HepG2 (cell line): ENCODE measurements around the gene ATP13A3. TPM values are rescaled to one million over a fixed set of nuclear protein-coding genes. Genes with fewer than 3 reads are reported as not detected.

Experiments
- ATF7 ChIP-seq, 2 experiments: fragments of 450-650 bp in 1 of 2; sonication (generic) in 1 of 2; formaldehyde crosslinking in 1 of 2; IDR thresholded peaks; 2 replicates each; pipeline versions ENCODE4 v1.4.0 to v1.6.1; 2016 to 2020; ENCODE audit warnings: antibody characterized with exemption in 1 of 2, mild to moderate bottlenecking in 1 of 2, missing genetic modification reagents in 1 of 2
- BHLHE40 ChIP-seq: IDR thresholded peaks from 2 replicates; pipeline ENCODE4 v1.6.1; 2011; ENCODE audit warnings: low read length, improper control_type of control experiment
- ERF ChIP-seq: IDR thresholded peaks from 2 replicates; pipeline ENCODE4 v1.6.1; 2018; ENCODE audit warnings: missing biosample characterization, missing genetic modification reagents
- KAT8 ChIP-seq: IDR thresholded peaks from 2 replicates; pipeline ENCODE4 v1.6.1; 2016; ENCODE audit warnings: missing genetic modification reagents, missing compliant biosample characterization
- MEIS2 ChIP-seq: sonication (generic); formaldehyde crosslinking; IDR thresholded peaks from 2 replicates; pipeline ENCODE4 v1.9.0; 2021; ENCODE audit warnings: mild to moderate bottlenecking, missing genetic modification reagents
- MTA3 ChIP-seq: sonication (generic); formaldehyde crosslinking; IDR thresholded peaks from 2 replicates; pipeline ENCODE4 v1.4.0; 2020; ENCODE audit warnings: missing genetic modification reagents
- POLR2A ChIP-seq, 2 experiments: IDR thresholded peaks; 2 replicates each; pipeline ENCODE4 v1.6.1; 2011; ENCODE audit warnings: low read depth in 2 of 2, low read length in 2 of 2, mild to moderate bottlenecking in 1 of 2, moderate library complexity in 1 of 2; ENCODE audit not compliant: insufficient read depth in 1 of 2
- TAF1 ChIP-seq: sonication (generic); formaldehyde crosslinking; IDR thresholded peaks from 2 replicates; pipeline ENCODE4 v1.4.0; 2020; ENCODE audit warnings: missing genetic modification reagents
- TAF15 ChIP-seq: fragments of 200-400 bp; formaldehyde crosslinking; IDR thresholded peaks from one replicate; pipeline ENCODE4 v1.6.1; 2018; ENCODE audit warnings: mild to moderate bottlenecking, low read depth, low read length; ENCODE audit not compliant: poor library complexity, severe bottlenecking
- THAP11 ChIP-seq: IDR thresholded peaks from 2 replicates; pipeline ENCODE4 v1.6.1; 2016; ENCODE audit warnings: missing biosample characterization, missing genetic modification reagents
- ZFYVE20 ChIP-seq: sonication (generic); formaldehyde crosslinking; IDR thresholded peaks from 2 replicates; pipeline ENCODE4 v1.8.0; 2023; ENCODE audit warnings: low read depth, mild to moderate bottlenecking, moderate library complexity, missing genetic modification reagents, borderline replicate concordance
- ZNF10 ChIP-seq: sonication (generic); formaldehyde crosslinking; IDR thresholded peaks from 2 replicates; pipeline ENCODE4 v1.4.0; 2020; ENCODE audit warnings: mild to moderate bottlenecking, low read depth, missing genetic modification reagents, borderline replicate concordance
- ZNF33B ChIP-seq: sonication (generic); formaldehyde crosslinking; IDR thresholded peaks from 2 replicates; pipeline ENCODE4 v1.5.1; 2020; ENCODE audit warnings: mild to moderate bottlenecking, missing genetic modification reagents
- ZNF678 ChIP-seq: sonication (generic); formaldehyde crosslinking; IDR thresholded peaks from 2 replicates; pipeline ENCODE4 v1.4.0; 2020; ENCODE audit warnings: mild to moderate bottlenecking, missing genetic modification reagents
- ZNF83 ChIP-seq: sonication (generic); formaldehyde crosslinking; IDR thresholded peaks from 2 replicates; pipeline ENCODE4 v1.4.0; 2020; ENCODE audit warnings: missing genetic modification reagents, mild to moderate bottlenecking, borderline replicate concordance
- ZNF879 ChIP-seq: sonication (generic); formaldehyde crosslinking; IDR thresholded peaks from 2 replicates; pipeline ENCODE4 v1.8.1; 2023; ENCODE audit warnings: missing genetic modification reagents
- ZSCAN9 ChIP-seq: IDR thresholded peaks from 2 replicates; pipeline ENCODE4 v1.6.1; 2016; ENCODE audit warnings: borderline replicate concordance
- polyA plus RNA-seq, 8 experiments: library from polyadenylated mRNA; depleted of rRNA in 3 of 8; stranded (reverse) in 7 of 8; unstranded in 1 of 8; fragments of >200 nt; fragmentation: Illumina TruSeq in 4 of 8; extraction: Trizol in 4 of 8; gene quantifications; 2 replicates each; pipeline versions ENCODE4 v1.2.1 to v1.2.3, GENCODE V29; 2011 to 2016; ENCODE audit warnings: low read depth in 4 of 8, missing spikeins in 1 of 8, mixed read lengths in 1 of 8; ENCODE audit not compliant: insufficient read depth in 1 of 8
- total RNA-seq, 5 experiments: library from RNA; depleted of rRNA; stranded (reverse); fragments of >200 nt; fragmentation: Illumina TruSeq; extraction: Trizol; gene quantifications; 2 replicates each; pipeline ENCODE4 v1.2.3, GENCODE V29; 2016; ENCODE audit warnings: low read depth in 1 of 5
- TF ChIP-seq, protein P1 (sequence below): fragments of 450-650 bp; IDR thresholded peaks from 2 replicates; pipeline ENCODE4 v1.6.1; 2017
- TF ChIP-seq, protein P2 (sequence below): IDR thresholded peaks from 2 replicates; pipeline ENCODE4 v1.6.1; 2016
- TF ChIP-seq, protein P3 (sequence below): sonication (generic); formaldehyde crosslinking; IDR thresholded peaks from 2 replicates; pipeline ENCODE4 v1.4.0; 2020; ENCODE audit warnings: missing genetic modification reagents
- TF ChIP-seq, protein P4 (sequence below): sonication (generic); formaldehyde crosslinking; IDR thresholded peaks from 2 replicates; pipeline ENCODE4 v1.4.0; 2020; ENCODE audit warnings: missing genetic modification reagents
- TF ChIP-seq, protein P5 (sequence below): sonication (generic); formaldehyde crosslinking; IDR thresholded peaks from 2 replicates; pipeline ENCODE4 v1.4.0; 2020; ENCODE audit warnings: missing genetic modification reagents

ATP13A3 gene
- total and polyA plus RNA-seq, 2 of the 13 experiments (the other 11 are each of a cell fraction or from before 2014, with no cell fraction given): 44.9 to 80.8 TPM

DNA sequence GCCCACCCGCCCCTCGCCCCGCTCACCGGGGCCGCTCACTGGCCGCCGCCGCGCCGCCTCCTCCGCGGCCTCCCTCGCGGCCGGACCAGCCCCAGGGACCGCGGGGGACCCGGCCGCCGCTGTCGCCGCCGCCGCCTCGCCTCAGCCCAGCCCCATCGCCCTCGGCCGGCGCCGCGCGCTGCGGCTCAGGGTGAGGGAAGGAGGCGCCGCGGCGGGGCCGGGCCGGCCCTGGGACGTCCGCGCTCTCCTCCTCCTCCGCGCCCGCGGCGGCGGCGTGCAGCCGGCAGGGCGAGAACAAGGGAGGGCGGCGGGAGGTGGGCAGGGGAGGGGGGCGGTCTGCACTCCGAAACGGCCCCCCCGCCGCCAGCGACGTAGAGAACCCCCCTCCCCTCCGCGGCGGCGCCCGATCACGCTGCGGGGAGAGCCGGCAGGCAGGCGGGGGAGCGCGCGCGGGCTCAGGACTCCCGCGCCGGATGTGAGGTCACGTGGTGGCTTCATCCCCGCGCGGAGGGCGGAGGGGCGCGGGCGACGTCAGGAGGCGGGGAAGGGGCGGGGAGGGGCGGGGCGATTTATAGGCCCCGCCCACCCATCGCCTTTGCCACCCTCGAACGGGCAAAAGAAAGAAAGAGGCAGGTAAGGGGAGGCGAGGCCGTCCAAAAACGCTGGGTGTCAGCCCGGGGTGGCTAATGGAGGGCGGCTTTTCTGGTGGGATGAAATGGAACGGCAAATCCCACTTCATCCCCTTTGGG lies at the start of gene ATP13A3 (continued):
- TF ChIP-seq TAF15 (no peak), ERF (0 out of 2 replicates have a peak, but pooled peaks have one; percentile 34), TAF1 (CRISPR knock-in tag) (peak; percentile 57; the same call in 1 of the 2 replicates), THAP11 (peak; percentile 56; the same call in 1 of the 2 replicates), BHLHE40 (0 out of 2 replicates have a peak, but pooled peaks have one; percentile 24), ZNF678 (CRISPR knock-in tag) (peak; percentile 22; the same call in 1 of the 2 replicates), MEIS2 (CRISPR knock-in tag) (0 out of 2 replicates have a peak, but pooled peaks have one; percentile 17), ZNF83 (CRISPR knock-in tag) (no peak), KAT8 (no peak; the same call in 1 of the 2 replicates), ZNF879 (CRISPR knock-in tag) (no peak), POLR2A (IDR thresholded peaks at IDR 0.05; ENCODE audit: insufficient read depth in 1 of 2, low read depth in 2 of 2, low read length in 2 of 2) (peak in 1 of 2 experiments; percentile 70; a peak in 3 of 4 replicates), MTA3 (no peak), ZSCAN9 (peak; percentile 34; the same call in 1 of the 2 replicates), ZNF33B (no peak), ZFYVE20 (no peak), ATF7 (IDR thresholded peaks at IDR 0.05) (no peak), ATF7 (CRISPR knock-in tag; IDR thresholded peaks at IDR 0.05) (no peak), ZNF10 (CRISPR knock-in tag) (no peak)
- TF ChIP-seq, protein P1, sequence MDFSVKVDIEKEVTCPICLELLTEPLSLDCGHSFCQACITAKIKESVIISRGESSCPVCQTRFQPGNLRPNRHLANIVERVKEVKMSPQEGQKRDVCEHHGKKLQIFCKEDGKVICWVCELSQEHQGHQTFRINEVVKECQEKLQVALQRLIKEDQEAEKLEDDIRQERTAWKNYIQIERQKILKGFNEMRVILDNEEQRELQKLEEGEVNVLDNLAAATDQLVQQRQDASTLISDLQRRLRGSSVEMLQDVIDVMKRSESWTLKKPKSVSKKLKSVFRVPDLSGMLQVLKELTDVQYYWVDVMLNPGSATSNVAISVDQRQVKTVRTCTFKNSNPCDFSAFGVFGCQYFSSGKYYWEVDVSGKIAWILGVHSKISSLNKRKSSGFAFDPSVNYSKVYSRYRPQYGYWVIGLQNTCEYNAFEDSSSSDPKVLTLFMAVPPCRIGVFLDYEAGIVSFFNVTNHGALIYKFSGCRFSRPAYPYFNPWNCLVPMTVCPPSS: no peak
- TF ChIP-seq, protein P2, sequence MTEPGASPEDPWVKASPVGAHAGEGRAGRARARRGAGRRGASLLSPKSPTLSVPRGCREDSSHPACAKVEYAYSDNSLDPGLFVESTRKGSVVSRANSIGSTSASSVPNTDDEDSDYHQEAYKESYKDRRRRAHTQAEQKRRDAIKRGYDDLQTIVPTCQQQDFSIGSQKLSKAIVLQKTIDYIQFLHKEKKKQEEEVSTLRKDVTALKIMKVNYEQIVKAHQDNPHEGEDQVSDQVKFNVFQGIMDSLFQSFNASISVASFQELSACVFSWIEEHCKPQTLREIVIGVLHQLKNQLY (CRISPR knock-in tag): 0 out of 2 replicates have a peak, but pooled peaks have one; percentile 33
- TF ChIP-seq, protein P3, sequence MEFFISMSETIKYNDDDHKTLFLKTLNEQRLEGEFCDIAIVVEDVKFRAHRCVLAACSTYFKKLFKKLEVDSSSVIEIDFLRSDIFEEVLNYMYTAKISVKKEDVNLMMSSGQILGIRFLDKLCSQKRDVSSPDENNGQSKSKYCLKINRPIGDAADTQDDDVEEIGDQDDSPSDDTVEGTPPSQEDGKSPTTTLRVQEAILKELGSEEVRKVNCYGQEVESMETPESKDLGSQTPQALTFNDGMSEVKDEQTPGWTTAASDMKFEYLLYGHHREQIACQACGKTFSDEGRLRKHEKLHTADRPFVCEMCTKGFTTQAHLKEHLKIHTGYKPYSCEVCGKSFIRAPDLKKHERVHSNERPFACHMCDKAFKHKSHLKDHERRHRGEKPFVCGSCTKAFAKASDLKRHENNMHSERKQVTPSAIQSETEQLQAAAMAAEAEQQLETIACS (CRISPR knock-in tag): peak; percentile 40; the same call in 1 of the 2 replicates
- TF ChIP-seq, protein P4, sequence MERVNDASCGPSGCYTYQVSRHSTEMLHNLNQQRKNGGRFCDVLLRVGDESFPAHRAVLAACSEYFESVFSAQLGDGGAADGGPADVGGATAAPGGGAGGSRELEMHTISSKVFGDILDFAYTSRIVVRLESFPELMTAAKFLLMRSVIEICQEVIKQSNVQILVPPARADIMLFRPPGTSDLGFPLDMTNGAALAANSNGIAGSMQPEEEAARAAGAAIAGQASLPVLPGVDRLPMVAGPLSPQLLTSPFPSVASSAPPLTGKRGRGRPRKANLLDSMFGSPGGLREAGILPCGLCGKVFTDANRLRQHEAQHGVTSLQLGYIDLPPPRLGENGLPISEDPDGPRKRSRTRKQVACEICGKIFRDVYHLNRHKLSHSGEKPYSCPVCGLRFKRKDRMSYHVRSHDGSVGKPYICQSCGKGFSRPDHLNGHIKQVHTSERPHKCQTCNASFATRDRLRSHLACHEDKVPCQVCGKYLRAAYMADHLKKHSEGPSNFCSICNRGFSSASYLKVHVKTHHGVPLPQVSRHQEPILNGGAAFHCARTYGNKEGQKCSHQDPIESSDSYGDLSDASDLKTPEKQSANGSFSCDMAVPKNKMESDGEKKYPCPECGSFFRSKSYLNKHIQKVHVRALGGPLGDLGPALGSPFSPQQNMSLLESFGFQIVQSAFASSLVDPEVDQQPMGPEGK (CRISPR knock-in tag): peak; percentile 98
- TF ChIP-seq, protein P5, sequence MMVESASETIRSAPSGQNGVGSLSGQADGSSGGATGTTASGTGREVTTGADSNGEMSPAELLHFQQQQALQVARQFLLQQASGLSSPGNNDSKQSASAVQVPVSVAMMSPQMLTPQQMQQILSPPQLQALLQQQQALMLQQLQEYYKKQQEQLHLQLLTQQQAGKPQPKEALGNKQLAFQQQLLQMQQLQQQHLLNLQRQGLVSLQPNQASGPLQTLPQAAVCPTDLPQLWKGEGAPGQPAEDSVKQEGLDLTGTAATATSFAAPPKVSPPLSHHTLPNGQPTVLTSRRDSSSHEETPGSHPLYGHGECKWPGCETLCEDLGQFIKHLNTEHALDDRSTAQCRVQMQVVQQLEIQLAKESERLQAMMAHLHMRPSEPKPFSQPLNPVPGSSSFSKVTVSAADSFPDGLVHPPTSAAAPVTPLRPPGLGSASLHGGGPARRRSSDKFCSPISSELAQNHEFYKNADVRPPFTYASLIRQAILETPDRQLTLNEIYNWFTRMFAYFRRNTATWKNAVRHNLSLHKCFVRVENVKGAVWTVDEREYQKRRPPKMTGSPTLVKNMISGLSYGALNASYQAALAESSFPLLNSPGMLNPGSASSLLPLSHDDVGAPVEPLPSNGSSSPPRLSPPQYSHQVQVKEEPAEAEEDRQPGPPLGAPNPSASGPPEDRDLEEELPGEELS (CRISPR knock-in tag): peak; percentile 18; the same call in 1 of the 2 replicates
